Sigmoid colon (tissue), 7 donors: ENCODE results near the gene ARG1. TPM values are rescaled to one million over a fixed set of nuclear protein-coding genes. Genes with fewer than 3 reads are reported as not detected.

Source experiments
- DNase-seq: peaks from one replicate; pipeline ENCODE4 v3.0.0-alpha.2; 2019
- H3K27ac ChIP-seq, 4 donors: fragments of 200-600 bp; sonication (generic); one replicate each; pipeline ENCODE4 v1.5.1; 2016 to 2019; ENCODE audit warnings: mild to moderate bottlenecking in 1 of 4
- H3K27me3 ChIP-seq, 3 donors: fragments of 200-600 bp; sonication (generic); one replicate each; pipeline ENCODE4 v1.5.1; 2019; ENCODE audit warnings: mild to moderate bottlenecking in 1 of 3
- H3K36me3 ChIP-seq, 4 donors: fragments of 200-600 bp; sonication (generic); one replicate each; pipeline ENCODE4 v1.5.1; 2016 to 2019
- H3K4me1 ChIP-seq, 4 donors: fragments of 200-600 bp; sonication (generic); one replicate each; pipeline ENCODE4 v1.5.1; 2017 to 2019
- H3K4me3 ChIP-seq, 4 donors: fragments of 200-600 bp; sonication (generic); one replicate each; pipeline ENCODE4 v1.5.1; 2017 to 2019; ENCODE audit warnings: mild to moderate bottlenecking in 2 of 4, moderate library complexity in 1 of 4
- H3K9me3 ChIP-seq, 4 donors: fragments of 200-600 bp in 3 of 4; sonication (generic) in 3 of 4; one replicate each; pipeline versions ENCODE4 v1.5.1 to v1.6.1; 2013 to 2019
- EP300 ChIP-seq, 4 donors: sonication (generic); formaldehyde crosslinking; IDR thresholded peaks; one replicate each; pipeline ENCODE4 v1.6.1; 2017; ENCODE audit warnings: antibody characterized with exemption in 4 of 4
- POLR2A ChIP-seq, 2 donors: fragments of 450-650 bp; IDR thresholded peaks; one replicate each; pipeline ENCODE4 v1.6.1; 2016; ENCODE audit warnings: antibody characterized with exemption in 2 of 2, mild to moderate bottlenecking in 2 of 2, moderate library complexity in 2 of 2
- POLR2AphosphoS5 ChIP-seq, 4 donors: sonication (generic); formaldehyde crosslinking; IDR thresholded peaks; one replicate each; pipeline ENCODE4 v1.6.1; 2017; ENCODE audit warnings: antibody characterized with exemption in 4 of 4
- WGBS, 2 donors: extraction: QIAGEN DNeasy Blood & Tissue Kit; methylation state at CpG; one replicate each; pipeline ENCODE4 v1.1.7; 2013; 5-methylcytosine and 5-hydroxymethylcytosine counted together
- intact Hi-C: fragments of 100-400 bp; cut with DNase I; formaldehyde crosslinking; loops from one replicate; pipeline ENCODE4 v1.15.1; 2023
- polyA plus RNA-seq, 3 donors: library from polyadenylated mRNA; stranded (reverse); fragments of 200-250 nt; gene quantifications; one replicate each; pipeline ENCODE4 v1.2.3, GENCODE V29; 2013
- total RNA-seq, 4 donors: library from RNA; depleted of rRNA; stranded (reverse); fragments of >200 nt; gene quantifications; one replicate each; pipeline ENCODE4 v1.1.0, GENCODE V29; 2016
- TF ChIP-seq, protein P1 (sequence below), 4 experiments: fragments of 450-650 bp in 3 of 4; fragments of 200-600 bp in 1 of 4; IDR thresholded peaks; one replicate each; pipeline ENCODE4 v1.5.1; 2016 to 2019; ENCODE audit warnings: antibody characterized with exemption in 4 of 4, mild to moderate bottlenecking in 3 of 4, moderate library complexity in 2 of 4
- donor health status: healthy with polysubstance abuse.
- donor health status: Bipolar disorder and iron deficiency.
- donor health status: healthy.

Gene ARG1
- total and polyA plus RNA-seq, 7 donors, result 0.17 to 1.2 (median 0.27) TPM; not detected in 4

DNA sequence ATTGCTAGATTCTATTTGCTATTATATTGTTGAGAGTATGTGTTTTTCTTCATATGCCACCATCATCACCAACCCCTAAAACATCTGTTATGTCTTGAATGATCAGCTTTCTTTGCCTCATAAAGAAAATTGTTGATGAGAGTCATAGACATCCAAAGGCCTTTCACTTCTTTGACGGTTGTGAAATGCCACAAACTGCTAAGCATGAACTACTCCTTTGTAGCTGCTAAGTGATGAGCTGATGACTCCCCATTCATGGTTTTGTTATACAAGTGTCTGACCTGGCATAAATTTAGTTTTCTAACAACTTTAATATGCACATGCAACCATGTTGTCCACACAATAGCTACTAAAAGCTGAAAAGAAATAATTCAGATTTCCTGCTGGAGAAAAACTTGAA is 55.7 kb downstream of the ARG1 start:
- TF ChIP-seq POLR2A (IDR thresholded peaks at IDR 0.05), result no peak
- TF ChIP-seq, protein P1, sequence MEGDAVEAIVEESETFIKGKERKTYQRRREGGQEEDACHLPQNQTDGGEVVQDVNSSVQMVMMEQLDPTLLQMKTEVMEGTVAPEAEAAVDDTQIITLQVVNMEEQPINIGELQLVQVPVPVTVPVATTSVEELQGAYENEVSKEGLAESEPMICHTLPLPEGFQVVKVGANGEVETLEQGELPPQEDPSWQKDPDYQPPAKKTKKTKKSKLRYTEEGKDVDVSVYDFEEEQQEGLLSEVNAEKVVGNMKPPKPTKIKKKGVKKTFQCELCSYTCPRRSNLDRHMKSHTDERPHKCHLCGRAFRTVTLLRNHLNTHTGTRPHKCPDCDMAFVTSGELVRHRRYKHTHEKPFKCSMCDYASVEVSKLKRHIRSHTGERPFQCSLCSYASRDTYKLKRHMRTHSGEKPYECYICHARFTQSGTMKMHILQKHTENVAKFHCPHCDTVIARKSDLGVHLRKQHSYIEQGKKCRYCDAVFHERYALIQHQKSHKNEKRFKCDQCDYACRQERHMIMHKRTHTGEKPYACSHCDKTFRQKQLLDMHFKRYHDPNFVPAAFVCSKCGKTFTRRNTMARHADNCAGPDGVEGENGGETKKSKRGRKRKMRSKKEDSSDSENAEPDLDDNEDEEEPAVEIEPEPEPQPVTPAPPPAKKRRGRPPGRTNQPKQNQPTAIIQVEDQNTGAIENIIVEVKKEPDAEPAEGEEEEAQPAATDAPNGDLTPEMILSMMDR (IDR thresholded peaks at IDR 0.05), result no peak
- TF ChIP-seq POLR2AphosphoS5 (IDR thresholded peaks at IDR 0.05), result no peak
- no peak for TF ChIP-seq EP300 (IDR thresholded peaks at IDR 0.05)
- Histone ChIP-seq H3K9me3 (no peaks in the 10 kb centered on the region), H3K27ac (peak overlapping the region; percentile 74 to 81 (median 78)), H3K36me3 (peaks cover 7 to 20% (median 8%) of the 10 kb centered on the region in 4 donors), H3K4me3 (peak overlapping the region in 3 of 4 donors; percentile 65 to 80 (median 74)), H3K27me3 (no peaks in the 10 kb centered on the region), H3K4me1 (peaks cover 0 to 36% (median 27%) of the 10 kb centered on the region in 4 donors)
- WGBS, 2 donors, result 23 to 49% methylated on average over 1 of the region's 1 CpG
- intact Hi-C loops, result loop anchor here (5.0 kb wide), 1 partner anchor 1184 kb away; the partner anchor contains the start of gene RPS12
- DNase-seq, result no peak

DNA sequence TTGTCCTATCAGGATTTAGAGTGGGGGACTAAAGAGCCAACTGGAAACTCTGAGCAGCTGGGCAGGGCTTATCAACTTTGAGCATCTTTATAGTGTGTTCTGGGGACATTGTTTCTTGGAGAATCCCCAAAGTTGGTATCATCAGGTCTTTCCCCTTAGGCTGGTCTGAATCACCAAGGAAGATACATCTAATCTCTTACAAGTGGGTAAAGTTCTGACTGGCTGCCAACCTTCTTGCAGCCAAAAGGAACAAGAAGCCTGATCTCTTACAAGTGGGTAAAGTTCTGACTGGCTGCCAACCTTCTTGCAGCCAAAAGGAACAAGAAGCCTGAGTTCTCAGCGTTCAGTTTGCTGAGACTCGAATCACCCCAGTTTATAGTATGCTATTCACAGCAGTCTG is 56.6 kb downstream of the ARG1 start:
- Histone ChIP-seq H3K4me1 (peaks cover 0 to 36% (median 27%) of the 10 kb centered on the region in 4 donors), H3K27ac (peak overlapping the region in 3 of 4 donors; percentile 3 to 35 (median 20)), H3K36me3 (peaks cover 0 to 10% (median 0%) of the 10 kb centered on the region in 4 donors), H3K27me3 (no peaks in the 10 kb centered on the region), H3K4me3 (no peak overlapping the region), H3K9me3 (no peaks in the 10 kb centered on the region)
- no peak for DNase-seq
- 13 to 46% methylated on average over 2 of the region's 2 CpGs for WGBS, 2 donors
- intact Hi-C loops, result loop anchor here (5.0 kb wide), 1 partner anchor 1183 kb away; the partner anchor contains the start of gene RPS12
- no peak for TF ChIP-seq POLR2A (IDR thresholded peaks at IDR 0.05)
- no peak for TF ChIP-seq POLR2AphosphoS5 (IDR thresholded peaks at IDR 0.05)
- TF ChIP-seq, protein P1 (IDR thresholded peaks at IDR 0.05), result no peak
- no peak for TF ChIP-seq EP300 (IDR thresholded peaks at IDR 0.05)

DNA sequence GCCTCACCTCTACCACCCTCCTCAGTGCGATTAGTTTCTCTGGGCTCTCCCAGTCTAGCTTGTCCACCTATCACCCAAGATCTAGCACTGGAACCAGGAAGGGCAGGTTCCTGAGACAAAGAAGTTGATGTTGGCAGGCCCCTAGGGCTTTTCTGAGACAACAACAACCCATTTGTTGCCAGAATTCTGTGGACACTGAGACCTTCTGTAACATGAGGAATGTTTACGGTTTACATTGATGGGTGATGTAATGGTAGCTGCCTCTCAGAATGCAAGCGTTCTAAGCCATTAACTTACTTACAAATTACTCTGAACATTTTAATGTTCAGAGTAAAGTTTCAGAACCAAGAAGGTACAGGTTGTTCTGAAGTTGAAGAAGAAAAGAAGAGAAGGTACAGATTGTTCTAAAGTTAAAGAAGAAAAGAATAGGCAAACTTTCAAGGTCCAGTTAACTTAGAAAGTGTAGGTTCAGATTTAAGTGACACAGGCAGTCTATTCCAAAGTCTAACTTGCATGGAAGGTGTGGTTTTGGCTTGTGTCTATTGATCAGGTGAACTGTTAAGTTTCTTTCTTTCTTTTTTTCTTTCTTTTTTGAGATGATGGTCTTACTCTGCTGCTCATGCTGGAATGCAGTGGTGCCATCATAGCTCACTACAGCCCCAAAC is 58.7 kb downstream of the ARG1 start:
- WGBS, 2 donors, result 83 to 88% methylated on average over 3 of the region's 3 CpGs
- intact Hi-C loops, result no loop called here
- no peaks in the 10 kb centered on the region for H3K36me3 ChIP-seq
- TF ChIP-seq EP300 (IDR thresholded peaks at IDR 0.05), result no peak
- TF ChIP-seq, protein P1 (IDR thresholded peaks at IDR 0.05), result no peak
- no peak for TF ChIP-seq POLR2A (IDR thresholded peaks at IDR 0.05)
- TF ChIP-seq POLR2AphosphoS5 (IDR thresholded peaks at IDR 0.05), result no peak
- no peaks in the 10 kb centered on the region for H3K9me3 ChIP-seq
- DNase-seq, result no peak
- H3K4me1 ChIP-seq, result peaks cover 0 to 30% (median 25%) of the 10 kb centered on the region in 4 donors
- H3K4me3 ChIP-seq, result no peak overlapping the region
- no peak overlapping the region for H3K27ac ChIP-seq
- no peaks in the 10 kb centered on the region for H3K27me3 ChIP-seq

Other genes with a start within 250 kb of the ARG1 start
- gene MED23, start 55.0 kb downstream of the ARG1 start, total RNA-seq, result 10 to 100 TPM; 19.0 to 29.6 (median 25.0) TPM
- gene MED23, start 55.0 kb downstream of the ARG1 start, polyA plus RNA-seq, result 10 to 100 TPM in 1 of 3 donors, 1 to 10 TPM in 2; 5.3 to 10.5 (median 6.0) TPM
- 1 to 10 TPM in 1 of 4 donors, under 1 TPM in 3; 0.14 to 1.1 (median 0.52) TPM for gene ENPP3, start 64.1 kb downstream of the ARG1 start, total RNA-seq
- gene ENPP3, start 64.1 kb downstream of the ARG1 start, polyA plus RNA-seq, result 1 to 10 TPM; 1.8 to 5.9 (median 3.2) TPM
- under 1 TPM in 2 of 4 donors, not detected in 2; 0.82 to 0.95 TPM for gene OR2A4, start 128.2 kb downstream of the ARG1 start, total RNA-seq
- not detected for gene OR2A4, start 128.2 kb downstream of the ARG1 start, polyA plus RNA-seq
- gene CTAGE9, start 137.8 kb downstream of the ARG1 start, total RNA-seq, result not detected
- gene CTAGE9, start 137.8 kb downstream of the ARG1 start, polyA plus RNA-seq, result not detected
- gene ENPP1, start 234.8 kb downstream of the ARG1 start, total RNA-seq, result 1 to 10 TPM; 3.6 to 7.2 (median 4.2) TPM
- 1 to 10 TPM; 1.2 to 2.5 (median 2.1) TPM for gene ENPP1, start 234.8 kb downstream of the ARG1 start, polyA plus RNA-seq